Natural killer cell treated with Interleukin-12 subunit alpha and Interleukin-12 subunit beta and Interleukin-15 and Interleukin-18, amount 100 ng/mL, for 72 hours (primary cell): ENCODE data around the gene NAPSA. TPM values are rescaled to one million over a fixed set of nuclear protein-coding genes. Genes with fewer than 3 reads are reported as not detected.

Experiments used
- ATAC-seq, 2 donors: fragments of 150-1000 bp; cut with Tn5 transposase in 1 of 2; sonication (Bioruptor Pico), chemical (Tn5 transposase) in 1 of 2; 2 replicates each; pipeline ENCODE4 v1.10.0; 2021
- DNase-seq: peaks from one replicate; pipeline ENCODE4 v3.0.0; 2022; ENCODE audit warnings: low spot score
- H3K27ac Mint-ChIP-seq, 2 donors: 1 replicate in 1 of 2; 2 replicates in 1 of 2; pipeline ENCODE4 v1.8.0; 2022; ENCODE audit warnings: mixed read lengths in 2 of 2, mild to moderate bottlenecking in 1 of 2, moderate library complexity in 1 of 2
- H3K27me3 Mint-ChIP-seq, 2 donors: 1 replicate in 1 of 2; 2 replicates in 1 of 2; pipeline ENCODE4 v1.8.0; 2022; ENCODE audit warnings: mixed read lengths in 2 of 2
- H3K36me3 Mint-ChIP-seq: one replicate; pipeline ENCODE4 v1.8.0; 2022; ENCODE audit warnings: mixed read lengths
- H3K4me1 Mint-ChIP-seq, 2 donors: 1 replicate in 1 of 2; 2 replicates in 1 of 2; pipeline ENCODE4 v1.8.0; 2022; ENCODE audit warnings: low read depth in 2 of 2, mixed read lengths in 2 of 2, mild to moderate bottlenecking in 1 of 2
- H3K4me3 Mint-ChIP-seq: one replicate; pipeline ENCODE4 v1.8.0; 2022; ENCODE audit warnings: mixed read lengths
- H3K9me3 Mint-ChIP-seq: 2 replicates; pipeline ENCODE4 v1.8.0; 2022; ENCODE audit warnings: mixed read lengths
- total RNA-seq, 2 donors: library from RNA; stranded (reverse); gene quantifications; one replicate each; pipeline ENCODE4 v1.2.3, GENCODE V29; 2022

Gene NAPSA
- total RNA-seq, 2 donors from 2014 or later = 2.4 to 12.4 TPM

DNA sequence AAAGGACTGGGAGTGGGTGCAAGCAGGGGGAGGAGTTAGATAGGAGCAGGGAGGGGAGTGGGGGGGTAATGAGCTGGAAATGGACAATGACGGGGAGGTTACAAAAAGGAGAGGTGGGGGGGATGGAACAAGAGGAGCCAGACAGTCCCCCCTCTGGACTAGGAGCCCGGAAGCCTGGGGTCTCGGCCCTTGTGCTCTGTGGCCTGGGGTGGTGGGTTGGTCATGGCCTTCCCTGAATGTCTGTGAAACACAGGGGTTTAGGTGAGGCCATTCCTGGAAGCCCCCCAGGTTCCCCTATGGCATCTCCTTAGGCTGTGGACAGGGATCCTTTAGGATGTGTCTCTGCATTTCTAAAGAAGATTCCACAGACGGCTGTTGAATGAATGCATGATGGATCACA lies 48.3 kb downstream of the NAPSA start:
- Mint-ChIP-seq H3K27me3 (peaks cover 46 to 51% of the 10 kb centered on the region in 2 donors), H3K4me1 (peaks cover 6 to 10% of the 10 kb centered on the region in 2 donors), H3K9me3 (no peaks in the 10 kb centered on the region), H3K36me3 (peaks cover 7% of the 10 kb centered on the region), H3K4me3 (no peak overlapping the region), H3K27ac (no peak overlapping the region)
- DNase-seq = no peak
- ATAC-seq = no peak

DNA sequence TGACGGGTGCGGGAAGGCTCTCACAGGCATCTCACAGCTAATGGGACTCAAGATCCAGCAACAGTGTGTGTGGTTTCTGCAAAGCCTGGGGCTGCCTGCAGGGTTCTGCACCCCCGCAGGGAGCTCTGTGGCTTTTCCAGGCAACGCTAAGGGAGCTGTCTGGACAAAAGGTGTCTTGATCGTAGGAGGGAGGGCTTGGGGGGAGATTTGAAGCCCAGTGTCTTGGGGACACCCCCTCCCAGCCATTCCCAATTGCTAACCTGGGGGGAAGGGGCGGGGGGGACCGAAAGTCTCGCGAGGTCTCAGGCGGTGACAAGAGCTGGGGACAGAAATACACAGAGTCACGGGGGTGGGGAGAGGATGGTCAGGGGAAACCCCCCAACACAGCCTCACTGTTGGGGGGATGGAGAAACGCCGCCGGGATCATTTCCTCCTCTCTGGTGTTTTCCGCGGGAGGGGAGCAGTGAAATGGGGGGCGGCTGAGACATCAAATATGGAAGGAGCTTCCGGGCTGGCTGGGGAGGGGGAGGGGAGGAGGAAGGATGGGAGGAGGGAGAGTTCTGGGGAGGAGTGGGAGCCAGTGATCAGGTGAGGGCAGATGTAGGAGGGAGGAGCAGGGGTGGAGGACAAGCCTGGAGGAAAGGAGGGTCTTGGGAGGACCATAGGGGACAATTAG lies 49.5 kb downstream of the NAPSA start:
- Mint-ChIP-seq H3K27me3 (peaks cover 46 to 51% of the 10 kb centered on the region in 2 donors), H3K4me1 (peaks cover 6 to 10% of the 10 kb centered on the region in 2 donors), H3K9me3 (no peaks in the 10 kb centered on the region), H3K27ac (no peak overlapping the region), H3K4me3 (no peak overlapping the region), H3K36me3 (peaks cover 7% of the 10 kb centered on the region)
- DNase-seq (no peak), ATAC-seq (no peak)

GRCh38 chr19:50314724-50315708 lies 50.4 kb downstream of the NAPSA start:
- Mint-ChIP-seq H3K4me3 (peak overlapping the region; percentile 21), H3K36me3 (peaks cover 7% of the 10 kb centered on the region), H3K27ac (no peak overlapping the region), H3K9me3 (no peaks in the 10 kb centered on the region), H3K4me1 (peaks cover 6 to 10% of the 10 kb centered on the region in 2 donors), H3K27me3 (peaks cover 50 to 60% of the 10 kb centered on the region in 2 donors)
- no peak for DNase-seq
- no peak for ATAC-seq

GRCh38 chr19:50313812-50314536 lies 51.5 kb downstream of the NAPSA start:
- Mint-ChIP-seq H3K4me3 (no peak overlapping the region), H3K27me3 (peaks cover 50 to 63% of the 10 kb centered on the region in 2 donors), H3K4me1 (peaks cover 6 to 10% of the 10 kb centered on the region in 2 donors), H3K36me3 (peaks cover 7% of the 10 kb centered on the region), H3K27ac (no peak overlapping the region), H3K9me3 (no peaks in the 10 kb centered on the region)
- ATAC-seq (no peak), DNase-seq (no peak)

DNA sequence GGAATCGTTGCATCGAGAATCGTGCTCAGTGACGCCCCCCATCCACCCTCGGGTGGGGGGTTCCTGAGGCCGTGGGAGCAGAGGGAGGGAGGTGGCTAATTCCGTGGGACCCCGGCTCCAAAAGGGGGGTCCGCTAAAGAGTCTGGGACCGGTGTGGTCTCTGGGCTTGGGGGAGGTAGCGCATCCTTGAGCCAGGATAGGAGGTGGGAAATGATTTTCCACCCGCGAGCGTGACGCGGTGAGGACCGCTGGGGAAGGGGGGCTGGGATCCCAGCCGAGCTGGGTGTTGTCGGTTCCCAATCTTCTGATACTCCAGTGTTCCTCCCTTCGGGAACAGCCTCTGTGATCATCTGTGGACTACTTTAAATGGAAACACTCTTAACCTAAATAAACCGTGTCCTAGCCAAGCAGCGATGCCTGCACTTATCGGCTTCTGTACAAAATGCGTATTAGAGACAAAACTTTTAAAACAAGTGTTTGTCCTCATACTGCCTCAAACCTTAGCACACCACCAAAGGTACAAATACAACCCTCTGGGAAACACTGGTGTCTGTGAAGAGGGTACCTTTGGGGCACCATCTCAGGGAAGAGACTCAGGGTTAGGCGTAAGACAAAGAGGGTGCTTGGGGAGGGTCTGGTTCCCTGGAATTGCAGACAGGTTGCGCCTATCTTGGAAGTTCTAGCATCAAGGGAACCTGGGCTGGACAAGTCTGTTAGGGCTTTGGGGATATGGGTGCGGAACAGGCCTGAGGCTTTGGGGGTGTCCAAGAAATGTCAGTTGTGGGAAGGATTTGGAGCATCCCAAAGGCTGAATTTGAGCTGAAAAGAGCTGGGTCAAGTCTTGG lies 52.2 kb downstream of the NAPSA start:
- no peak overlapping the region for H3K27ac Mint-ChIP-seq
- DNase-seq (no peak), ATAC-seq (no peak)
- no peak overlapping the region for H3K4me3 Mint-ChIP-seq
- peaks cover 6 to 10% of the 10 kb centered on the region in 2 donors for H3K4me1 Mint-ChIP-seq
- peaks cover 56 to 68% of the 10 kb centered on the region in 2 donors for H3K27me3 Mint-ChIP-seq
- H3K9me3 Mint-ChIP-seq = no peaks in the 10 kb centered on the region
- H3K36me3 Mint-ChIP-seq = peaks cover 7% of the 10 kb centered on the region

DNA sequence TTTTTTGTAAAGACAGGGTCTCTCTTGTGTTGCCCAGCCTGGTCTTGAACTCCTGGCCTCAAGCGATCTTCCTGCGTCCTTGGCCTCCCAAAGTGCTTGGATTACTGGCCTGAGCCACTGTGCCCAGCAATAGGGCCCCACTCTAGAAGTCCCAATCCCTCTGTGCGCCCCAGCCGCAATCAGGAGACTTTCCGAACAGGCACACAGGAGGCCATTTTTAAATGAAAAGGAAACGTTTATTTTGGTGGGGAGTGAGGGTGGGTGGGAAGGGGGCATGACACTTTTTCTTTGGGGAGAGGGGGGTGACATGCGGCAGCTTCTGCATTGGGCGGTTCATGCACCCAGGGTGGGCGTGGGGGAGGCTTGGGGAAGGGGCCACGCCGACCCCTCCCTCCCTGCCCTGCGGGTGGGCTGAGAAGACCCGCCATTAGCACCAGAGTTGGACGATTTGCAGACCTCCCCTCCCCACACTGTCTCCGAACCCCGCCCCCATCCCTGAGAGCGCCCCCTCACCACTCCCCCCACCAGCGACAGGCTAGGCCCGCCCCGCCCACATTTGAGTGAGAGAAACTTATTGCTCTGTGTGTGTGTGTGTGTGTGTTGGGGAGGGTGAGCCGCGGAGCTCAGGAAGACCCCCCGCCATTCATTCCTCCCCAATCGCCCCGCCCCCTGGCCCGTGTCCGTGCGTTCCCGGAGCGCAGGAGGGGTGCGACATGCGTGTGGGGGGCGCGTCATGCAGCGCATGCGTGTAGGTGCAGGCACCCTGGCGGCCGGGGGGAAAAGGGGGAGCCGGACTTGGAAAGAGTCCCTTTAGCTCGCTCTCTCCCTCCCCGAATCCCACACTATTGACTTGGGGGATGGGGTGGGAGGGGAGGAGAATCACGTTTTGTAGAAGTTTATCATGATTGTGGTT lies 53.5 kb downstream of the NAPSA start:
- Mint-ChIP-seq H3K4me1 (peaks cover 6 to 10% of the 10 kb centered on the region in 2 donors), H3K27me3 (peaks cover 53 to 69% of the 10 kb centered on the region in 2 donors), H3K9me3 (no peaks in the 10 kb centered on the region), H3K27ac (no peak overlapping the region), H3K36me3 (peaks cover 7% of the 10 kb centered on the region), H3K4me3 (no peak overlapping the region)
- DNase-seq = no peak
- ATAC-seq = no peak

DNA sequence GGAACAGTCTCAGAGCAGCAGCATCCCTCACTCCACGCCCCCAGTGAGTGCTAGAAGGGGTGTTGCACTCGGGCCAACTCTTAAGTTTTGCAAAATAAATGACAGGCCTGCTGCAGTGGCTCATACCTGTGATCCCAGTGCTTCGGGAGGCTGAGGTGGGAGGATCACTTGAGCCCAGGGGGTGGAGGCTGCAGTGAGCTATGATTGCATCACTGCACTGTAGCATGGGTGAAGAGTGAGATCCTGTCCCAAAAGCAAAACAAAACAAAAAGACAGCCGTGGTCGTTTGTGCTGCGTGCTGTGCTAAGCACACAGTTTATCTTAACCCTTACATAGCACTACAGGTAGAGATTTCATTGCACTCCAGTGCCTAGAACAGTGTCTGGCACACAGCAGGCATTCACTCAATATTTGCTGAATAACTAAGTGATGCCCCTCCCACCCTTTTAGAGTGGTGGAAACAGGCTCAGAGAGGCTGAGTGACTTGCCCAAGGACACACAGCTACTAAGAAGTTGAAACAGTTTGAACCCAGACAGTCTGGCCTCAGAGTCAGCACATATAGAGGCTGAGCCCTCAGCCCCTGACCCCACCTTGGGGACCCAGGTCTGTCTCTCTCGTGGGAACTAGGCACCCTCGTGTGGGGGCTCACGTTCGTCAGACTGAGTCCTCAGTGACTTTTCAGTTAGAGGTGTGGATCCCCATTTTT lies 54.5 kb downstream of the NAPSA start:
- Mint-ChIP-seq H3K4me1 (peaks cover 6 to 7% of the 10 kb centered on the region in 2 donors), H3K27ac (no peak overlapping the region), H3K9me3 (no peaks in the 10 kb centered on the region), H3K4me3 (no peak overlapping the region), H3K27me3 (peaks cover 46 to 71% of the 10 kb centered on the region in 2 donors), H3K36me3 (peaks cover 7% of the 10 kb centered on the region)
- ATAC-seq (no peak), DNase-seq (no peak)

DNA sequence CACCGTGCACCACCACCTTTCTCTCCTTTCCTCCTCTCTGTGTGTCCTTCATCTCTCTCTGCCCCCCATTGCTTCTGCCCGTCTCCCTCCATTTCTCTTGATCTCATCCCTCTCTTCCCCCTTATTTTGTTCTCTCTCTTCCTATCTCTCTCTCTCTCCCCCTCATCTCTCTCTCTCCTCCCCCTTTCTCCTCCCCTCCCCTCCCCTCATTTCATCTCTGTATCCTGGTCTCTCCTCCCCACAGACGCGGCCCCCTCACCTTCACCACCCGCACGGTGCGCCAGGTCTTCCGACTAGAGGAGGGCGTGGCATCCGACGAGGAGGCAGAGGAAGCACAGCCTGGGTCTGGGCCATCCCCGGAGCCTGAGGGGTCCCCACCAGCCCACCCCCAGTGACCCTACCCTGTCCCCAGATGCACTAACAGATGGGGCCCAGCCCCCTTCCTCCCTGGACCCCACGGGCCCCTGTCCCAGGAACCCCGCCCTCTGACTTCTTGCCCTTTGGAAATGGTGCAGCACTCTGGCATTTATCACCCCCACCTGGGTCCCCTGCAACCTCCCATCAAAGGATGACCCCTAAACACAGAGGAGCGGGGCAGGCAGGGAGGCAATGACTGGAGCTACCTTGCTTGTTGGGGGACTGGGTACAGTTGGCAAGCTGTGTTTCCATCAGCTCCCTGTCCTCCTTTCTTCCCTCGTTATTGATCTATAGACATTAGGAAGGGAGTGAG lies 55.9 kb downstream of the NAPSA start:
- Mint-ChIP-seq H3K9me3 (no peaks in the 10 kb centered on the region), H3K27ac (no peak overlapping the region), H3K27me3 (peaks cover 46 to 71% of the 10 kb centered on the region in 2 donors), H3K36me3 (no peaks in the 10 kb centered on the region), H3K4me3 (no peak overlapping the region), H3K4me1 (peaks cover 0 to 4% of the 10 kb centered on the region in 2 donors)
- DNase-seq = no peak
- ATAC-seq = no peak

DNA sequence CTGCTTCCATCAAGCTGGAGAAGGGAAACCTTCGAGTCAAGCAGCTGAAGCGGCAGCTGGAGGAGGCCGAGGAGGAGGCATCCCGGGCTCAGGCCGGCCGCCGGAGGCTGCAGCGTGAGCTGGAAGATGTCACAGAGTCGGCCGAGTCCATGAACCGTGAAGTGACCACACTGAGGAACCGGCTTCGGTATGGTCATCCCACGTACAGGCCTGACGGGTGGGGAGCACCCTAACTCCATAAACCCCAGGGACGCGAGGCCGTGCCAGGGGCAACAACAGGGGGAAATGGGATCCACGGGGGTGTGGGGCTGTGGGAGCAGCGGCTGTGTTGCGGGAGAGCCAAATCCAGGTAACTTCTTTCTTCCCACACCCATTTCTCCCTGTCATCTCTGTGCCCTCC lies 56.4 kb downstream of the NAPSA start:
- H3K27ac Mint-ChIP-seq = no peak overlapping the region
- H3K9me3 Mint-ChIP-seq = no peaks in the 10 kb centered on the region
- H3K36me3 Mint-ChIP-seq = no peaks in the 10 kb centered on the region
- peaks cover 42 to 69% of the 10 kb centered on the region in 2 donors for H3K27me3 Mint-ChIP-seq
- H3K4me3 Mint-ChIP-seq = no peak overlapping the region
- ATAC-seq = no peak
- peaks cover 0 to 4% of the 10 kb centered on the region in 2 donors for H3K4me1 Mint-ChIP-seq
- no peak for DNase-seq
